HG03571 (cell line): ENCODE data around the gene ANKRD36C.
"Not testable (repeated sequence)": the region's sequence is repeated elsewhere in the genome, so short reads cannot be mapped to it uniquely, and the experiment has no call there.

Source experiments
- ATAC-seq: cut with Tn5 transposase; IDR thresholded peaks from one replicate; pipeline ENCODE4 v1.9.1; 2021; ENCODE audit not compliant: unreplicated experiment

ANKRD36C gene

GRCh38 chr2:95799892-95800291 is 191.7 kb downstream of the ANKRD36C start:
- ATAC-seq, result no peak

- not testable (repeated sequence) for ATAC-seq
These were observed 192.3 kb downstream of the ANKRD36C start for GRCh38 chr2:95799147-95799889.

- ATAC-seq, result not testable (repeated sequence)
These were observed 195.2 kb downstream of the ANKRD36C start for GRCh38 chr2:95796249-95797099.

GRCh38 chr2:95793970-95794369 is 197.7 kb downstream of the ANKRD36C start:
- not testable (repeated sequence) for ATAC-seq

- ATAC-seq, result not testable (repeated sequence)
These were observed 201.4 kb downstream of the ANKRD36C start for GRCh38 chr2:95790180-95790579.

GRCh38 chr2:95789385-95789784 is 202.2 kb downstream of the ANKRD36C start:
- not testable (repeated sequence) for ATAC-seq

- not testable (repeated sequence) for ATAC-seq
These were observed 203.0 kb downstream of the ANKRD36C start for GRCh38 chr2:95788642-95789041.
